Umbilical cord (tissue), 2 donors: ENCODE data around the gene PDZK1. TPM values are rescaled to one million over a fixed set of nuclear protein-coding genes. Genes with fewer than 3 reads are reported as not detected.
"Not testable (repeated sequence)": the region's sequence is repeated elsewhere in the genome, so short reads cannot be mapped to it uniquely, and the experiment has no call there.

Experiments
- DNase-seq: peaks from one replicate; pipeline ENCODE4 v3.0.0-alpha.2; 2015; ENCODE audit warnings: low spot score
- total RNA-seq: library from RNA; depleted of rRNA; stranded (reverse); fragments of >200 nt; gene quantifications from one replicate; pipeline ENCODE4 v1.2.3, GENCODE V29; 2014; ENCODE audit warnings: low replicate concordance; ENCODE audit not compliant: insufficient read depth

Gene PDZK1
- total RNA-seq, 1 donor from 2014 or later: 16.6 TPM

GRCh38 chr1:145656245-145656943 lies 50.8 kb downstream of the PDZK1 start:
- DNase-seq: not testable (repeated sequence)

GRCh38 chr1:145643990-145644389 lies 63.2 kb downstream of the PDZK1 start:
- DNase-seq: not testable (repeated sequence)

- not testable (repeated sequence) for DNase-seq
These were observed 65.3 kb downstream of the PDZK1 start for GRCh38 chr1:145641886-145642285.

GRCh38 chr1:145636237-145636636 lies 70.9 kb downstream of the PDZK1 start:
- DNase-seq: not testable (repeated sequence)

- not testable (repeated sequence) for DNase-seq
These were observed 85.0 kb downstream of the PDZK1 start for GRCh38 chr1:145622177-145622576.

Other genes starting within 250 kb of the PDZK1 start
- 26.0 TPM for gene GPR89A, start 99.4 kb downstream of the PDZK1 start, total RNA-seq
- 6.5 TPM for gene CD160, start 12.1 kb upstream of the PDZK1 start, total RNA-seq
- 29.9 TPM for gene RNF115, start 116.7 kb upstream of the PDZK1 start, total RNA-seq
- 23.1 TPM for gene POLR3C, start 116.8 kb upstream of the PDZK1 start, total RNA-seq
- gene NUDT17, start 138.3 kb upstream of the PDZK1 start, total RNA-seq: 4.3 TPM
- gene PIAS3, start 151.7 kb upstream of the PDZK1 start, total RNA-seq: 10.6 TPM
- gene ANKRD35, start 178.5 kb upstream of the PDZK1 start, total RNA-seq: 0.72 TPM
- gene ITGA10, start 202.7 kb upstream of the PDZK1 start, total RNA-seq: 10.6 TPM
- gene PEX11B, start 211.3 kb upstream of the PDZK1 start, total RNA-seq: 34.9 TPM
- 106 TPM for gene RBM8A, start 220.1 kb upstream of the PDZK1 start, total RNA-seq